Hematopoietic multipotent progenitor cell treated with erythropoietin and hydrocortisone succinate and interleukin-3 and kit ligand, for 4 days (in vitro differentiated cells): ENCODE results near the gene DNAJA3.

Experiments used
- DNase-seq: peaks from one replicate; pipeline ENCODE4 v3.0.0-alpha.2; 2015

The DNAJA3 gene

GRCh38 chr16:4481526-4481925 is 55.9 kb downstream of the DNAJA3 start:
- no peak for DNase-seq

GRCh38 chr16:4481963-4482362 is 56.3 kb downstream of the DNAJA3 start:
- DNase-seq, result no peak

GRCh38 chr16:4486126-4486893 is 60.6 kb downstream of the DNAJA3 start:
- no peak for DNase-seq

- DNase-seq, result no peak
Measured at GRCh38 chr16:4487955-4488498, 62.4 kb downstream of the DNAJA3 start.

- peak; percentile 53 for DNase-seq
Measured at GRCh38 chr16:4488499-4488967, 62.9 kb downstream of the DNAJA3 start.

- DNase-seq, result no peak
Measured at GRCh38 chr16:4489030-4489429, 63.4 kb downstream of the DNAJA3 start.

GRCh38 chr16:4491898-4492297 is 66.2 kb downstream of the DNAJA3 start:
- DNase-seq, result no peak

- DNase-seq, result no peak
Measured at GRCh38 chr16:4494746-4495490, 69.2 kb downstream of the DNAJA3 start.

- no peak for DNase-seq
Measured at GRCh38 chr16:4495766-4496165, 70.1 kb downstream of the DNAJA3 start.

- no peak for DNase-seq
Measured at GRCh38 chr16:4496305-4496704, 70.6 kb downstream of the DNAJA3 start.

- no peak for DNase-seq
Measured at GRCh38 chr16:4498546-4499195, 73.0 kb downstream of the DNAJA3 start.

- DNase-seq, result no peak
Measured at GRCh38 chr16:4499196-4499555, 73.5 kb downstream of the DNAJA3 start.

GRCh38 chr16:4500272-4500671 is 74.6 kb downstream of the DNAJA3 start:
- DNase-seq, result no peak

- DNase-seq, result no peak
Measured at GRCh38 chr16:4501071-4501478, 75.4 kb downstream of the DNAJA3 start.

- DNase-seq, result peak; percentile 88
Measured at GRCh38 chr16:4505356-4506147, 79.9 kb downstream of the DNAJA3 start.
